Neural cell (in vitro differentiated cells): Measurements from ENCODE around the gene DLG2. TPM values are rescaled to one million over a fixed set of nuclear protein-coding genes. Genes with fewer than 3 reads are reported as not detected.

Experiments
- H2AFZ ChIP-seq: fragments of 200-600, 300-800 bp; sonication (generic), shearing (Covaris generic); 2 replicates; pipeline ENCODE4 v1.6.0; 2014; ENCODE audit warnings: low read depth, mild to moderate bottlenecking, antibody characterized with exemption, low read length, moderate library complexity
- H3F3A ChIP-seq: fragments of 200-600 bp; shearing (Covaris generic); 2 replicates; pipeline ENCODE4 v1.6.1; 2016; ENCODE audit warnings: mild to moderate bottlenecking, moderate library complexity, mixed read lengths, antibody characterized with exemption, low read length; ENCODE audit not compliant: insufficient read depth, poor library complexity, severe bottlenecking
- H3K27ac ChIP-seq: fragments of 200-600, 300-800 bp; sonication (generic), shearing (Covaris generic); 2 replicates; pipeline ENCODE4 v1.5.1; 2014; ENCODE audit warnings: mild to moderate bottlenecking, low read length, moderate library complexity
- H3K27me3 ChIP-seq: fragments of 300-800, 200-600 bp; sonication (generic), shearing (Covaris generic); 2 replicates; pipeline ENCODE4 v1.6.0; 2014; ENCODE audit warnings: mild to moderate bottlenecking, low read depth, low read length, moderate library complexity; ENCODE audit not compliant: insufficient read depth
- H3K36me3 ChIP-seq: fragments of 300-800, 200-600 bp; sonication (generic), shearing (Covaris generic); 2 replicates; pipeline ENCODE4 v1.5.1; 2014; ENCODE audit warnings: mild to moderate bottlenecking, antibody characterized with exemption, low read length, moderate library complexity; ENCODE audit not compliant: insufficient read depth
- H3K4me2 ChIP-seq: fragments of 300-800, 200-600 bp; sonication (generic), shearing (Covaris generic); 2 replicates; pipeline ENCODE4 v1.6.0; 2014; ENCODE audit warnings: mild to moderate bottlenecking, low read length
- H3K4me3 ChIP-seq: fragments of 300-800, 200-600 bp; sonication (generic), shearing (Covaris generic); 2 replicates; pipeline ENCODE4 v1.5.1; 2014; ENCODE audit warnings: mild to moderate bottlenecking, low read length, moderate library complexity
- H3K79me2 ChIP-seq: fragments of 200-600 bp; shearing (Covaris generic); replicated peaks from 2 replicates; pipeline ENCODE4 v1.6.0; 2014; ENCODE audit warnings: mild to moderate bottlenecking, low read length, moderate library complexity; ENCODE audit not compliant: insufficient read depth
- H3K9ac ChIP-seq: fragments of 300-800, 200-600 bp; sonication (generic), shearing (Covaris generic); 2 replicates; pipeline ENCODE4 v1.6.1; 2016; ENCODE audit warnings: mild to moderate bottlenecking, low read length, mixed read lengths
- H3K9me2 ChIP-seq: fragments of 200-600 bp; shearing (Covaris generic); 2 replicates; pipeline ENCODE4 v1.6.1; 2016; ENCODE audit warnings: mild to moderate bottlenecking, low read length, mixed read lengths; ENCODE audit not compliant: insufficient read depth
- H3K9me3 ChIP-seq: fragments of 200-600, 300-800 bp; sonication (generic), shearing (Covaris generic); 2 replicates; pipeline ENCODE4 v1.6.1; 2016; ENCODE audit warnings: mild to moderate bottlenecking, mixed run types, low read length, moderate library complexity, mixed read lengths
- H4K20me1 ChIP-seq: fragments of 200-600 bp; shearing (Covaris generic); 2 replicates; pipeline ENCODE4 v1.6.1; 2016; ENCODE audit warnings: mild to moderate bottlenecking, mixed run types; ENCODE audit not compliant: insufficient read depth
- CTCF ChIP-seq: fragments of 450-650 bp; IDR thresholded peaks from 2 replicates; pipeline ENCODE4 v1.5.1; 2014; ENCODE audit warnings: antibody characterized with exemption, mild to moderate bottlenecking, moderate library complexity; ENCODE audit not compliant: poor library complexity, severe bottlenecking
- EP300 ChIP-seq: fragments of 450-650 bp; conservative IDR thresholded peaks from 2 replicates; pipeline ENCODE4 v1.6.1; 2014; ENCODE audit warnings: antibody characterized with exemption, mild to moderate bottlenecking, moderate library complexity; ENCODE audit not compliant: poor library complexity, severe bottlenecking
- EZH2 ChIP-seq: fragments of 200-600, 300-800 bp; shearing (Covaris generic), sonication (generic); IDR thresholded peaks from 2 replicates; pipeline ENCODE4 v1.6.1; 2014; ENCODE audit warnings: antibody characterized with exemption, low read length, borderline replicate concordance, mild to moderate bottlenecking; ENCODE audit not compliant: insufficient read depth, poor library complexity, severe bottlenecking
- MXI1 ChIP-seq: fragments of 450-650 bp; conservative IDR thresholded peaks from 2 replicates; pipeline ENCODE4 v1.6.1; 2014; ENCODE audit warnings: antibody characterized with exemption, mild to moderate bottlenecking; ENCODE audit not compliant: poor library complexity, severe bottlenecking
- POLR2AphosphoS5 ChIP-seq: IDR thresholded peaks from 2 replicates; pipeline ENCODE4 v1.6.1; 2012
- RAD21 ChIP-seq: fragments of 450-650 bp; conservative IDR thresholded peaks from 2 replicates; pipeline ENCODE4 v1.6.1; 2014; ENCODE audit warnings: antibody characterized with exemption, mild to moderate bottlenecking, moderate library complexity
- REST ChIP-seq: IDR thresholded peaks from 2 replicates; pipeline ENCODE4 v1.6.1; 2012; ENCODE audit warnings: borderline replicate concordance
- SMC3 ChIP-seq: fragments of 450-650 bp; conservative IDR thresholded peaks from 2 replicates; pipeline ENCODE4 v1.6.1; 2014; ENCODE audit warnings: antibody characterized with exemption, mild to moderate bottlenecking, moderate library complexity; ENCODE audit not compliant: poor library complexity
- polyA plus RNA-seq: library from polyadenylated mRNA; depleted of rRNA; stranded (reverse); fragments of >200 nt; gene quantifications from 2 replicates; pipeline ENCODE4 v1.2.3, GENCODE V29; 2014

The DLG2 gene
- polyA plus RNA-seq, 1 donor from 2014 or later = 179 TPM

- no peak overlapping the region for H3K27ac ChIP-seq
- H3K9me2 ChIP-seq = no peaks in the 10 kb centered on the region
- H3K79me2 ChIP-seq = peaks cover 8% of the 10 kb centered on the region
- no peaks in the 10 kb centered on the region for H4K20me1 ChIP-seq
- H3K4me3 ChIP-seq = no peak overlapping the region
- no peaks in the 10 kb centered on the region for H3F3A ChIP-seq
- H3K9ac ChIP-seq = no peak overlapping the region
- H3K9me3 ChIP-seq = no peaks in the 10 kb centered on the region
- no peak overlapping the region for H2AFZ ChIP-seq
- H3K27me3 ChIP-seq = no peaks in the 10 kb centered on the region
- H3K4me2 ChIP-seq = no peak overlapping the region
- no peak for TF ChIP-seq MXI1
- no peak for TF ChIP-seq SMC3
- no peak for TF ChIP-seq RAD21
- no peak for TF ChIP-seq POLR2AphosphoS5
- no peak for TF ChIP-seq REST
- H3K36me3 ChIP-seq = no peaks in the 10 kb centered on the region
These were observed 2069.5 kb downstream of the DLG2 start for GRCh38 chr11:83557653-83558052.

- Histone ChIP-seq H3K9me2 (no peaks in the 10 kb centered on the region), H3K27ac (no peak overlapping the region), H3K9ac (no peak overlapping the region), H3K79me2 (peaks cover 9% of the 10 kb centered on the region), H2AFZ (no peak overlapping the region), H3K4me3 (no peak overlapping the region), H4K20me1 (no peaks in the 10 kb centered on the region), H3K4me2 (no peak overlapping the region), H3K9me3 (no peaks in the 10 kb centered on the region), H3K27me3 (no peaks in the 10 kb centered on the region), H3K36me3 (no peaks in the 10 kb centered on the region), H3F3A (no peaks in the 10 kb centered on the region)
- no peak for TF ChIP-seq EP300
- no peak for TF ChIP-seq CTCF
- no peak for TF ChIP-seq MXI1
These were observed 2072.3 kb downstream of the DLG2 start for GRCh38 chr11:83554876-83555275.

GRCh38 chr11:83549984-83550667 is 2077.0 kb downstream of the DLG2 start:
- Histone ChIP-seq H3K9me2 (no peaks in the 10 kb centered on the region), H2AFZ (no peak overlapping the region), H3K27me3 (no peaks in the 10 kb centered on the region), H3F3A (no peaks in the 10 kb centered on the region), H3K9me3 (no peaks in the 10 kb centered on the region), H3K36me3 (no peaks in the 10 kb centered on the region), H3K9ac (no peak overlapping the region), H3K4me3 (no peak overlapping the region), H4K20me1 (no peaks in the 10 kb centered on the region), H3K27ac (no peak overlapping the region), H3K4me2 (no peak overlapping the region), H3K79me2 (peaks cover 5% of the 10 kb centered on the region)
- TF ChIP-seq EZH2 (no peak), RAD21 (no peak)
